Adipocyte (in vitro differentiated cells): ENCODE data around the gene NUP42.

Experiments
- DNase-seq: peaks from one replicate; pipeline ENCODE4 v3.0.0-alpha.2; 2015; ENCODE audit warnings: low read depth
- H3K27me3 ChIP-seq: replicated peaks from 2 replicates; pipeline ENCODE4 v1.7.0; 2013; ENCODE audit warnings: mild to moderate bottlenecking, low read length, moderate library complexity; ENCODE audit not compliant: control insufficient read depth, insufficient read depth
- H3K36me3 ChIP-seq: 2 replicates; pipeline ENCODE4 v1.7.0; 2013; ENCODE audit warnings: low read length, mild to moderate bottlenecking, moderate library complexity; ENCODE audit not compliant: control insufficient read depth, insufficient read depth, severe bottlenecking
- H3K4me1 ChIP-seq: 2 replicates; pipeline ENCODE4 v1.7.0; 2013; ENCODE audit warnings: mild to moderate bottlenecking, low read length, moderate library complexity; ENCODE audit not compliant: control insufficient read depth, insufficient read depth
- H3K4me3 ChIP-seq: 2 replicates; pipeline ENCODE4 v1.7.0; 2013; ENCODE audit warnings: mild to moderate bottlenecking, low read length, moderate library complexity
- H3K9ac ChIP-seq: 2 replicates; pipeline ENCODE4 v1.7.0; 2013; ENCODE audit warnings: mild to moderate bottlenecking, low read length, moderate library complexity
- H3K9me3 ChIP-seq: 2 replicates; pipeline ENCODE4 v1.7.0; 2013; ENCODE audit warnings: mild to moderate bottlenecking, low read length, moderate library complexity; ENCODE audit not compliant: control insufficient read depth

NUP42 gene

GRCh38 chr7:23181684-23182553 is at the start of gene NUP42:
Gene NUP42, plus strand, starts transcription at chr7:23182048. Its CDS starts 38 bp downstream, at chr7:23182086.
- Histone ChIP-seq H3K9ac (peak within 1 kb of the TSS; percentile 97), H3K9me3 (no peaks in the 10 kb centered on the region), H3K4me1 (peaks cover 24% of the 10 kb centered on the region), H3K27me3 (no peaks in the 10 kb centered on the region), H3K36me3 (peaks cover 19% of the 10 kb centered on the region), H3K4me3 (peak within 1 kb of the TSS; percentile 99)
- peak; percentile 100 for DNase-seq

GRCh38 chr7:23133797-23134196 is 48.1 kb upstream of the NUP42 start:
- no peak for DNase-seq
- H3K4me1 ChIP-seq: peaks cover 5% of the 10 kb centered on the region
- H3K4me3 ChIP-seq: no peak overlapping the region
- peaks cover 22% of the 10 kb centered on the region for H3K36me3 ChIP-seq
- H3K9ac ChIP-seq: no peak overlapping the region
- H3K9me3 ChIP-seq: no peaks in the 10 kb centered on the region
- no peaks in the 10 kb centered on the region for H3K27me3 ChIP-seq

- Histone ChIP-seq H3K27me3 (no peaks in the 10 kb centered on the region), H3K36me3 (peaks cover 12% of the 10 kb centered on the region), H3K9me3 (no peaks in the 10 kb centered on the region), H3K9ac (no peak overlapping the region), H3K4me1 (peaks cover 5% of the 10 kb centered on the region), H3K4me3 (no peak overlapping the region)
- no peak for DNase-seq
Observed at GRCh38 chr7:23135755-23136154, 46.1 kb upstream of the NUP42 start.

GRCh38 chr7:23136216-23136615 is 45.6 kb upstream of the NUP42 start:
- Histone ChIP-seq H3K4me1 (peaks cover 5% of the 10 kb centered on the region), H3K36me3 (peaks cover 11% of the 10 kb centered on the region), H3K9me3 (no peaks in the 10 kb centered on the region), H3K4me3 (no peak overlapping the region), H3K27me3 (no peaks in the 10 kb centered on the region), H3K9ac (no peak overlapping the region)
- DNase-seq: peak; percentile 26

- no peak overlapping the region for H3K4me3 ChIP-seq
Observed at GRCh38 chr7:23157679-23158078, 24.2 kb upstream of the NUP42 start.

GRCh38 chr7:23158546-23158945 is 23.3 kb upstream of the NUP42 start:
- Histone ChIP-seq H3K4me3 (no peak overlapping the region), H3K27me3 (no peaks in the 10 kb centered on the region), H3K4me1 (no peaks in the 10 kb centered on the region), H3K9me3 (no peaks in the 10 kb centered on the region), H3K36me3 (peaks cover 11% of the 10 kb centered on the region), H3K9ac (no peak overlapping the region)
- no peak for DNase-seq

More at GRCh38 chr7:23157679-23158078, 24.2 kb upstream of the NUP42 start:
- Histone ChIP-seq H3K4me1 (no peaks in the 10 kb centered on the region), H3K36me3 (peaks cover 18% of the 10 kb centered on the region), H3K9me3 (no peaks in the 10 kb centered on the region), H3K27me3 (no peaks in the 10 kb centered on the region), H3K9ac (no peak overlapping the region)
- no peak for DNase-seq

- DNase-seq: no peak
- no peaks in the 10 kb centered on the region for H3K4me1 ChIP-seq
- no peaks in the 10 kb centered on the region for H3K36me3 ChIP-seq
- no peaks in the 10 kb centered on the region for H3K27me3 ChIP-seq
- no peak overlapping the region for H3K9ac ChIP-seq
- H3K4me3 ChIP-seq: no peak overlapping the region
- H3K9me3 ChIP-seq: no peaks in the 10 kb centered on the region
Observed at GRCh38 chr7:23161482-23161881, 20.4 kb upstream of the NUP42 start.

- H3K4me3 ChIP-seq: no peak overlapping the region
- no peak for DNase-seq
- no peaks in the 10 kb centered on the region for H3K4me1 ChIP-seq
- no peaks in the 10 kb centered on the region for H3K27me3 ChIP-seq
- H3K9ac ChIP-seq: no peak overlapping the region
- H3K9me3 ChIP-seq: no peaks in the 10 kb centered on the region
- H3K36me3 ChIP-seq: peaks cover 12% of the 10 kb centered on the region
Observed at GRCh38 chr7:23164846-23165245, 17.0 kb upstream of the NUP42 start.

- no peak overlapping the region for H3K9ac ChIP-seq
- H3K9me3 ChIP-seq: no peaks in the 10 kb centered on the region
- no peak for DNase-seq
- H3K36me3 ChIP-seq: peaks cover 12% of the 10 kb centered on the region
- H3K27me3 ChIP-seq: no peaks in the 10 kb centered on the region
- H3K4me1 ChIP-seq: no peaks in the 10 kb centered on the region
- no peak overlapping the region for H3K4me3 ChIP-seq
Observed at GRCh38 chr7:23165316-23165715, 16.5 kb upstream of the NUP42 start.

- H3K4me3 ChIP-seq: no peak overlapping the region
- no peaks in the 10 kb centered on the region for H3K27me3 ChIP-seq
- H3K9ac ChIP-seq: no peak overlapping the region
- DNase-seq: no peak
- peaks cover under 1% of the 10 kb centered on the region for H3K4me1 ChIP-seq
- peaks cover 12% of the 10 kb centered on the region for H3K36me3 ChIP-seq
- H3K9me3 ChIP-seq: no peaks in the 10 kb centered on the region
Observed at GRCh38 chr7:23167691-23168090, 14.2 kb upstream of the NUP42 start.

GRCh38 chr7:23168111-23168885 is 13.6 kb upstream of the NUP42 start:
- no peak overlapping the region for H3K9ac ChIP-seq
- H3K27me3 ChIP-seq: no peaks in the 10 kb centered on the region
- no peaks in the 10 kb centered on the region for H3K9me3 ChIP-seq
- H3K4me1 ChIP-seq: peaks cover 6% of the 10 kb centered on the region
- DNase-seq: no peak
- H3K4me3 ChIP-seq: no peak overlapping the region
- peaks cover 12% of the 10 kb centered on the region for H3K36me3 ChIP-seq
